Esophagus (tissue), 2 donors: ENCODE data around the gene NRN1L. TPM values are rescaled to one million over a fixed set of nuclear protein-coding genes. Genes with fewer than 3 reads are reported as not detected.
"Not testable (repeated sequence)": the region's sequence is repeated elsewhere in the genome, so short reads cannot be mapped to it uniquely, and the experiment has no call there.

ENCODE experiments used
- H3K27ac ChIP-seq, 2 donors: one replicate each; pipeline ENCODE4 v1.5.1; 2013; ENCODE audit warnings: low read depth in 2 of 2, mild to moderate bottlenecking in 2 of 2, inconsistent platforms in 1 of 2, low read length in 1 of 2, moderate library complexity in 1 of 2
- H3K27me3 ChIP-seq, 2 donors: one replicate each; pipeline ENCODE4 v1.6.1; 2013; ENCODE audit warnings: low read length in 2 of 2, control low read depth in 1 of 2, mild to moderate bottlenecking in 1 of 2; ENCODE audit not compliant: insufficient read depth in 2 of 2, control insufficient read depth in 1 of 2
- H3K36me3 ChIP-seq, 2 donors: one replicate each; pipeline ENCODE4 v1.6.1; 2013; ENCODE audit warnings: low read length in 1 of 2; ENCODE audit not compliant: control insufficient read depth in 2 of 2, insufficient read depth in 2 of 2
- H3K4me1 ChIP-seq, 2 donors: one replicate each; pipeline ENCODE4 v1.6.1; 2013; ENCODE audit warnings: low read length in 1 of 2; ENCODE audit not compliant: control insufficient read depth in 2 of 2, insufficient read depth in 2 of 2
- H3K4me3 ChIP-seq, 2 donors: one replicate each; pipeline ENCODE4 v1.5.1; 2013; ENCODE audit warnings: low read length in 2 of 2, mild to moderate bottlenecking in 2 of 2, low read depth in 1 of 2, moderate library complexity in 1 of 2
- H3K9me3 ChIP-seq, 2 donors: one replicate each; pipeline ENCODE4 v1.6.1; 2013; ENCODE audit warnings: mild to moderate bottlenecking in 2 of 2, low read depth in 1 of 2, low read length in 1 of 2, moderate library complexity in 1 of 2; ENCODE audit not compliant: control insufficient read depth in 2 of 2, insufficient read depth in 1 of 2
- WGBS, 2 donors: extraction: QIAGEN DNeasy Blood & Tissue Kit; methylation state at CpG; one replicate each; pipeline ENCODE4 v1.1.7; 2013; 5-methylcytosine and 5-hydroxymethylcytosine counted together
- polyA plus RNA-seq, 2 donors: library from polyadenylated mRNA; stranded (reverse); fragments of 200-250 nt; gene quantifications; one replicate each; pipeline ENCODE4 v1.2.3, GENCODE V29; 2013
- donor health status: healthy with polysubstance abuse.
- donor health status: Bipolar disorder and iron deficiency.

The NRN1L gene
- polyA plus RNA-seq, 2 donors: 0.41 to 1.5 TPM

DNA sequence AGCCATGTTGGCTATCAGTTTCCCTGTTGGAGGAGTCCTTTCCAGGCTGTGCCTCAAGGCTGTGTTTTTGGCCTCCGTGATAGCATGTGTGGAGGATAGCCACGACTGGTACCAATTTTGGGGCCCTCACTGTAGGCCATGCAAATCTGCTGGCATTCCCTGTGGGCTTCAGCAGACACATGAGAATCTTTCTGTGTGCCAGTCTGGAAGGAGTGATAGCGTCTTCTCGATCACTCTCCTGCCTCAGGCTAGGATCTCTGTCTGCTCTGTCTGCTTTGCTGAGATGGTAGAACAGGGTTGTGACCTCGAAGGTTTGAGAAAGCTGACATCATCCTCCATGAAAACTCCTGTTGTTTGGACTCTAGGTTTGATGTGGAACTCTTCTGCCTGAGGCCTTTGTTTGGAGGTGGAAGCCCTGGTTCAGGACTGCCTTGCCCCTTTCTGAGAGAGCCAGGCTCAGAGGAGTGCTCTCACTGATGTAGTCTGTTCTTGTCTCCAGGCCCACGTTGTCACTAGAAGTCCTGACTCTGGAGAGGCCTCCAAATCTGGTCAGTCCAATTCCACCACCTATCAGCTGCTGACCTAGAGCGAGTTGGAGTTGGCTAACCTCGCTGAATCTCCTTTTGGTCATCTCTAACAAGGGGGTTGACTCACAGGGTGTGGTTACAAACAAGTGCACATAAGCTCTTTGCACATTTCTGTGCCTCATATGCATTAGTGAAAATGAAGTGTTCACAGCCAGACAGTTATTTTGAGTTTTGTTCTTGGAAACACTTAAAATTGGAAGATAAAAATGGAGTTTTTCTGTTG, 23.9 kb upstream of the NRN1L start:
- WGBS, 2 donors: 64 to 74% methylated on average over 8 of the region's 8 CpGs
- no peaks in the 10 kb centered on the region for H3K9me3 ChIP-seq
- peaks cover 0 to 4% of the 10 kb centered on the region in 2 donors for H3K36me3 ChIP-seq
- H3K4me3 ChIP-seq: no peak overlapping the region
- peaks cover 17 to 47% of the 10 kb centered on the region in 2 donors for H3K4me1 ChIP-seq
- peak overlapping the region; percentile 66 to 74 for H3K27ac ChIP-seq
- no peaks in the 10 kb centered on the region for H3K27me3 ChIP-seq

DNA sequence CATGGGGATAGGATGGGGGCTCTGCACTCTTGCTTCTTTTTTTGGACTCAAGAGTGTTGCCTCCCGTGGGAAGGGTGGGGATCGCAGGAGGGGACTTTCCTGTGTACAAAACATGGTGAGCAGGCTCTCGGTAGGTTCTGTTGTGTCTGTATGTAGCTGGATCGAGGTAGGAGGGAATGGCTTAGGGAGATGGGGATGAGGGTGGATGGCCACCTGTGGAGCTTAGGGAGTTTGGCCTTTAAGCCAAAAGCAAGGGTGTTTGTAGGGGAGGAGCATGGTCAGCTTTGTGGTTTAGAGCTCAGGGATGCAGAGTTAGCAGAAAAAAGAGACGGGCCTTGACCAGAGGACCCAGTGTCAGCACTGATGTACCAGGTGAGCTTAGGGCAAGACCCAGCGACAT, 22.8 kb upstream of the NRN1L start:
- 86 to 91% methylated on average over 6 of the region's 6 CpGs for WGBS, 2 donors
- H3K4me3 ChIP-seq: no peak overlapping the region
- peaks cover 0 to 2% of the 10 kb centered on the region in 2 donors for H3K36me3 ChIP-seq
- H3K9me3 ChIP-seq: no peaks in the 10 kb centered on the region
- H3K27ac ChIP-seq: peak overlapping the region; percentile 32 to 56
- no peaks in the 10 kb centered on the region for H3K27me3 ChIP-seq
- peaks cover 10 to 46% of the 10 kb centered on the region in 2 donors for H3K4me1 ChIP-seq

DNA sequence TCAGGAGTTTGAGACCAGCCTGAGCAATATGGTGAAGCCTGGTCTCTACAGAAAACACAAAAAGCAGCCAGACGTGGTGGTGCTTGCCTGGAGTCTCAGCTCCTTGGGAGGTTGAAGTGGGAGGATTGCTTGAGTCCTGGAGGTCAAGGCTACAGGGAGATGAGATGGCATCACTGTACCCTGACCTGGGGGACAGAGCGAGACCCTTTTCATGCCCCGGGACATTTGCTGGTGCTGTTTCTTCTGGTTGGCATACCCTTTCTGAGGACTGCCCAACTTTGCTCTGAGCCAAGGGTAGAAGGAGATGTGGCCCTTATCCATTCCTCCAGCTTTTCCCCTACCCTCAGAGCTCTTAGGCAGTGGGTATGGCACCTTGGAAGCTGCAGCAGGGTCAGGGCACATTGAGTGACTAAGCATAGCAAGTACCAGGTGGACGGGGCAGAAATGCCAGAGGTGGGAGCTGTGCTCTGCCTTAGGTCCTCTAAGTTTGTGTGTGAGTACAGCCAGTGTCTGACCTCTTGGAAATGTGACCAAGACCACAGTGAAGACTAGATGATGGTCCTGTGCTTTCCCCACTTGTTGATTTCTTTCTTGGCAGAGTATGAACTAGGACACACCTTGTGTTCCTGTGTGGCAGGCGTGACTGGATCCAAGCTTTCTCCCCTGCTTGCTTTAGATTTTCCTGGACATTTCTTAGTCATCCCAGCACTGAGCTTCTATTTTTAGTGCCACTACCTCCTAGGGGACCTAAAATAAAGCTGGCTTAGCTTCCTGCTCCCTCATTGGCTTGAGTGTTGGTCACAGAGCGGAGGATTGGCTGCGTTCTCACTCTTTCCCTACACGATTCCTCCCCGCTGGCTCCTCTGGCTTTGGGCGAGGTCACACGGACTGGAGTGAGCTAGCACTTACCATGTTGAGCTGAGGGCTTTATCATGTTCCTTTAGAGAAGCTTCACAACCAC, 21.8 kb upstream of the NRN1L start:
- H3K9me3 ChIP-seq: no peaks in the 10 kb centered on the region
- peaks cover 0 to 6% of the 10 kb centered on the region in 2 donors for H3K36me3 ChIP-seq
- peaks cover 9 to 36% of the 10 kb centered on the region in 2 donors for H3K4me1 ChIP-seq
- no peaks in the 10 kb centered on the region for H3K27me3 ChIP-seq
- WGBS, 2 donors: 64 to 74% methylated on average over 11 of the region's 11 CpGs
- no peak overlapping the region for H3K4me3 ChIP-seq
- H3K27ac ChIP-seq: peak overlapping the region; percentile 45 to 83

DNA sequence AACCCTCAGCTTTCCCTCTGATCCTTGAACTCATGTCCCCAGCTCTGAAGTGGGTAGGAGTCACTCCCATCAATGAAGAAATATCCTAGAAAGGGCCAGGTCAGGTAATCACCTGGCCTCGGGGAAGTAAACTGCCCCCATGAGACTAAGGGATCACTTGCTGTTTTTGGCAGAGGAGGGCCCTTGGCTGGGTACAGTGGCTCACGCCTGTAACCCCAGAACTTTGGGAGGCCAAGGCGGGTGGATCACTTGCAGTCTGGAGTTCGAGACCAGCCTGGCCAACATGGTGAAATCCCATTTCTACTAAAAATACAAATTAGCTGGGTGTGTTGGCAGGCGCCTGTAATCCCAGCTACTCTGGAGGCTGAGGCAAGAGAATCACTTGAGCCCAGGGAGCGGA, 20.6 kb upstream of the NRN1L start:
- H3K4me3 ChIP-seq, H3K27me3 ChIP-seq, H3K9me3 ChIP-seq, H3K27ac ChIP-seq: not testable (repeated sequence)
- 94 to 95% methylated on average over 6 of the region's 6 CpGs for WGBS, 2 donors
- Histone ChIP-seq H3K4me1 (peaks cover 9 to 29% of the 10 kb centered on the region in 2 donors), H3K36me3 (peaks cover 0 to 15% of the 10 kb centered on the region in 2 donors)

DNA sequence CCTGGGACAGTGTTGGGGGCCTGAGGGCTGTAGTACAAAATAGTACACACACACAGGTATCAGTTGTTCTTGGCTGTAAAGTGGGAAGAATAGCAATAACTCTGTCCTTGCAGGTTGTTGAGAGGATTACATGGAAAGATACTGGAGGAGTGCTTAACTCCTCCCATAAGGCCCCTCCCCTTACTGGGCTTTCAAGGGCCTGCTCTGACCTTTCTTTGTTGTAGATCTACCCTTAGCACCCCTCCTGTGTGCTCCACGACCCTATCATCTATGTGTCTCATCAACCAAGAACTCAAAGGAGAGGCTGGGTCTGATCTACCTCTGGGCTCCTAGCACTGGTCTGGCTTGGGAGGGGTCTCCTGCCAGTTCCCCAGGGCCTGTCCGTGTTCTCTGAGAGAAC, 20.1 kb upstream of the NRN1L start:
- Histone ChIP-seq H3K4me3 (no peak overlapping the region), H3K4me1 (peaks cover 9 to 29% of the 10 kb centered on the region in 2 donors), H3K9me3 (no peaks in the 10 kb centered on the region), H3K27me3 (no peaks in the 10 kb centered on the region), H3K27ac (peak overlapping the region in 1 of 2 donors; percentile 15), H3K36me3 (peaks cover 0 to 17% of the 10 kb centered on the region in 2 donors)
- 85 to 87% methylated on average over 2 of the region's 2 CpGs for WGBS, 2 donors

DNA sequence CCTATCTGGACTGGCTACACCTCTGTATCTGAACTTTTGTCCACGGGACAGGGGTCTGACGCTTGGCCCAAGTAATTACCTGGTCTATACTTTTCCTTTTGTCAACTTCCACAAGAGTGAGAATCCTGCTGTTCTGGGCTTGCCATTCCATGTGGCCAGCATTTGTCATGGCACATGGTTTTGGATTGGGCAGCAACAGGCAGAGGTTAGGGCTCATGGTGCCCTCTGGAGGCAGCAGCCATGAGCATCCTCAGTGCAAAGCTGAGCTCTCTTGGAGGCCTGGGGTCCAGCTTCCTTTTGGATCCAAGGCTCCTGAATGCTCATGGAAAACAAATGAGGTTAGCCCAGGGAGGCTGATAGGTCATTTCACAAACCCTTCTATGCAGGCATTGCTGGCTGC, 19.4 kb upstream of the NRN1L start:
- no peak overlapping the region for H3K27ac ChIP-seq
- no peaks in the 10 kb centered on the region for H3K9me3 ChIP-seq
- WGBS, 2 donors: 91 to 96% methylated on average over 2 of the region's 2 CpGs
- H3K4me3 ChIP-seq: no peak overlapping the region
- no peaks in the 10 kb centered on the region for H3K27me3 ChIP-seq
- H3K36me3 ChIP-seq: peaks cover 0 to 22% of the 10 kb centered on the region in 2 donors
- peaks cover 9 to 29% of the 10 kb centered on the region in 2 donors for H3K4me1 ChIP-seq

DNA sequence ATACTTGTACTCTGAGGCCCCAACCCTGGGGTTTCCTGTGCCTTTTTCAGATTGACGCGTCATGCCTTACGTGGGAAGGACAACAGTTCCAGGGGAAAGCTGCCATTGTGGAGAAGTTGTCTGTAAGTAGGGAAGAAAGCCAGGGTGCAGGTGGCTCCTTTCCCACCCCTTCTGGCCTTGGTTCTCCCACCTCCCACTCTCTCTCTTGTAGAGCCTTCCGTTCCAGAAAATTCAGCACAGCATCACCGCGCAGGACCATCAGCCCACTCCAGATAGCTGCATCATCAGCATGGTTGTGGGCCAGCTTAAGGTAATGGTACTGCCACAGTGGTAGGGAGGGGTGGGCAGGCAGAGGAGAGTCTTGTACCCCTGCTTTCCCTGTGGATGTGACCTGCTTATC, 16.4 kb upstream of the NRN1L start:
- no peak overlapping the region for H3K4me3 ChIP-seq
- H3K27ac ChIP-seq: no peak overlapping the region
- peaks cover 0 to 25% of the 10 kb centered on the region in 2 donors for H3K36me3 ChIP-seq
- H3K4me1 ChIP-seq: peaks cover 0 to 12% of the 10 kb centered on the region in 2 donors
- no peaks in the 10 kb centered on the region for H3K27me3 ChIP-seq
- 71 to 94% methylated on average over 6 of the region's 6 CpGs for WGBS, 2 donors
- H3K9me3 ChIP-seq: no peaks in the 10 kb centered on the region

DNA sequence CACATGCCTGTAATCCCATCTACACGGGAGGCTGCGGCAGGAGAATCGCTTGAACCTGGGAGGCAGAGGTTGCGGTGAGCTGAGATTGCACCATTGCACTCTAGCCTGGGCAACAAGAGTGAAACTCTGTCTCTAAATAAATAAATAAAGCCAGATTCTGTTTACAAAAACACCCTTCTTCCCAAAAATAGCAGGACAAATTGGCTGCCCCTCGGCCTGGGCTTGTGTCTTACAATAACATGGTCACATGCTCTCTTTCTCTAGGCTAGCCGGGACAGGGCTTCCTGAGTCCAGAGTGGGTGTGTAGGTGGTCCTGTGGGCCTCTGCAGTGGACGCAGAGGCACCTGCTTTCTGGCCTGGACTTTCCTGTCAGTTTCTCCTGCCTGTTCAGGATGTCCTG, 15.0 kb upstream of the NRN1L start:
- 84 to 88% methylated on average over 7 of the region's 7 CpGs for WGBS, 2 donors
- Histone ChIP-seq H3K4me3 (no peak overlapping the region), H3K27ac (no peak overlapping the region), H3K9me3 (no peaks in the 10 kb centered on the region), H3K4me1 (peaks cover 5 to 11% of the 10 kb centered on the region in 2 donors), H3K36me3 (peaks cover 0 to 25% of the 10 kb centered on the region in 2 donors), H3K27me3 (no peaks in the 10 kb centered on the region)

DNA sequence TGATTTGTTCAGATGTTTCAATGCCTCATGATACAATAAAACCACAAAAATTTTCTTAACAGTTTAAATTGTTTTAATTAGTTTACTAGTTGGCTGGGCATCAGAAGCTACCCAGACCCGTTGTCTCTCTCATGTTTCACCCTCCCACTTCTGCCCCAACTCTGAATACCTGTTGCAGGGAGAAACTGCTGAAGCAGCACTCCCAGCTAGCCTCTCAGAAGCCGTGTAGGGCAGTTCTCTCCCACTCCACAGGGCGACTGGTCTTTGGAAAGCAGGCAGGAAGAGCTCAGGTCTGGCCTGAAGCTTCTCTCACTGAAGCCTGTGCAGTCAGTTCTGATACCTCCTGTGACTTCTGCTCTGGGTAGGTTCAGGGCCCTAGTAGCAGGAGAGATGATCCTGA, 13.4 kb upstream of the NRN1L start:
- peaks cover 5 to 11% of the 10 kb centered on the region in 2 donors for H3K4me1 ChIP-seq
- H3K4me3 ChIP-seq: no peak overlapping the region
- peaks cover 3 to 32% of the 10 kb centered on the region in 2 donors for H3K36me3 ChIP-seq
- H3K27ac ChIP-seq: no peak overlapping the region
- no peaks in the 10 kb centered on the region for H3K9me3 ChIP-seq
- no peaks in the 10 kb centered on the region for H3K27me3 ChIP-seq
- 47 to 68% methylated on average over 3 of the region's 3 CpGs for WGBS, 2 donors
